Ramos (cell line): ENCODE data around the gene AUTS2.
"Not testable (repeated sequence)": the region's sequence is repeated elsewhere in the genome, so short reads cannot be mapped to it uniquely, and the experiment has no call there.

Experiments used
- in situ Hi-C: fragments of 300-500 bp; cut with MboI; formaldehyde crosslinking; loops from one replicate; pipeline ENCODE4 v1.14.3; 2022; ENCODE audit warnings: low sequenced_read_pairs; ENCODE audit not compliant: unreplicated experiment

The AUTS2 gene

GRCh38 chr7:70799841-70800405 lies 1201.6 kb downstream of the AUTS2 start:
- in situ Hi-C loops = no loop called here

DNA sequence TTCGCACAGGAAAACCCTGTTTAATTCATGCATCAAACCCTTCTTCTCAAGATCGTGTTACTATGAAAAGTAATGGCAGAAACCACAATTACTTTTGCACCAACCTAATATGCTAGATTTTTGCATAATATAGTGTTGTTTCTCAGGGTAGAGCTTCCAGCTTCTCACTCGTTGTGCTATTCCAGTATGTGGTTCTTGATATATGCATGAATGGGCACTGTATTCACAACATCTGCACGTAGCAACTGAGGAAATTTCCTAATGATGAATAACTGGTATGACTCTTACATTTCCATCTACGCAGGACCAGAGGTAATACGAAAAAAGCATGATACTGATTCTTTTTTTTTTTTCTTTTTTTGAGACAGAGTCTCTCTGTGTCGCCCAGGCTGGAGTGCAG lies 1207.1 kb downstream of the AUTS2 start:
- in situ Hi-C loops = no loop called here

DNA sequence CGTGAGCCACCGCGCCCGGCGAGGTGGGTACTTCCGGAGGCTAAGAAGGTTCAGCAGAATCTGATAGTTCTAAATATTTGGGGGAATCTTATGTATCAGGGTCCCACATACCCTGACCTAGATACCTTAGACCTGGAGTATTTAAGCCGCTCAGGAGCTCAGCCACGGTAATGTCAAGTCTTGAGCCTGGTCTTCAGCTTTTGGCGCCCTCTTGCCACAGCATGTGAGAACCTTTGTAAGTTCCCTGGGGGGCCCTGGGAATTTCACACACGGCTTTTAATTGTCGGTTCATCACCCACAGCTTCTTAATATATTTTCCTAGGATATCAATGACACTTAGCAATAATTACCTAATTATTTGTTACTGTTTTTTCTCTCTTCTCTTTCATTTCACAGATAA lies 1209.4 kb downstream of the AUTS2 start:
- in situ Hi-C loops = no loop called here

GRCh38 chr7:70808876-70809275 lies 1210.6 kb downstream of the AUTS2 start:
- in situ Hi-C loops = no loop called here

DNA sequence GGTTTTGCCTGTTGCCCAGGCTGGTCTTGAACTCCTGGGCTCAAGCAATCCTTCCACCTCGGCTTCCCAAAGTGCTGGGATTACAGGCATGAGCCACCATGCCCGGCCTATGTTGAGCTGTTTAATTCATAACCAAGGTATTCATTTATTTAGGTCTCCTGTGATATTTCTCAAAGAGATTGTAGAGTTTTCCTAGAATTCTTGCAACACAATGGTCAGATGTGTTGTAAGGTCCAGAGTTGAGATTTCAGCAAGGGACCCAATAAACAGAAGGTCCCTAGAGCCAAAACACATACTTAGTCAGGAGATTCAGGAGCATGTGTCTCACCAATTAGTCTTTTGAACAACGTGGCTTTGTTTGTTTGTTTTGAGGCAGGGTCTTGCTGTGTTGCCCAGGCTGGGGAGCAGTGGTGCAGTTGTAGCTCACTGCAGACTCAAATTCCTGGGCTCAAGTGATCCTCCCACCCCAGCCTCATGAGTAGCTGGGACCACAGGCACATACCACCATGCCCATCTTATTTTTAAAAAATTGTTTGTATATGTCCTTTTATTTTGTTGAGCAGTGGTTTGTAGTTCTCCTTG lies 1212.4 kb downstream of the AUTS2 start:
- in situ Hi-C loops = no loop called here

DNA sequence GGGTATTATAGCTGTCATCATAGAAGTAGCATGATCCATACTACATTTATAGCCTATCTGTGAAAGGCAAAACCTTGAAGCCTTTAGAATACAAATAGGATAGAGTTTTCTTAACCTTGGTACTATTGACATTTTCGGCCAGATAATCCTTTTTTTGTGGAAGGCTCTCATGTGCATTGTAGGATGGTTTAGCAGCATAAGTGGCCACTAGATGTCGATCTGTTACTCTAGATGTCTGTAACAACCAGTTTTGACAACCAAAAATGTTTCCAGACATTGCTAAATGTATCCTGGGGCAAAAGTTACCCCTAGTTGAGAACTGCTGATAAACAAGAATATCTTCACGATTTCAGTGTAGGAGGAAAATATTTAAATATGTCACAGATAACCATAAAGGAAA lies 1214.2 kb downstream of the AUTS2 start:
- in situ Hi-C loops = no loop called here

- in situ Hi-C loops = not testable (repeated sequence)
Measured at GRCh38 chr7:70822490-70822889, 1224.2 kb downstream of the AUTS2 start.

DNA sequence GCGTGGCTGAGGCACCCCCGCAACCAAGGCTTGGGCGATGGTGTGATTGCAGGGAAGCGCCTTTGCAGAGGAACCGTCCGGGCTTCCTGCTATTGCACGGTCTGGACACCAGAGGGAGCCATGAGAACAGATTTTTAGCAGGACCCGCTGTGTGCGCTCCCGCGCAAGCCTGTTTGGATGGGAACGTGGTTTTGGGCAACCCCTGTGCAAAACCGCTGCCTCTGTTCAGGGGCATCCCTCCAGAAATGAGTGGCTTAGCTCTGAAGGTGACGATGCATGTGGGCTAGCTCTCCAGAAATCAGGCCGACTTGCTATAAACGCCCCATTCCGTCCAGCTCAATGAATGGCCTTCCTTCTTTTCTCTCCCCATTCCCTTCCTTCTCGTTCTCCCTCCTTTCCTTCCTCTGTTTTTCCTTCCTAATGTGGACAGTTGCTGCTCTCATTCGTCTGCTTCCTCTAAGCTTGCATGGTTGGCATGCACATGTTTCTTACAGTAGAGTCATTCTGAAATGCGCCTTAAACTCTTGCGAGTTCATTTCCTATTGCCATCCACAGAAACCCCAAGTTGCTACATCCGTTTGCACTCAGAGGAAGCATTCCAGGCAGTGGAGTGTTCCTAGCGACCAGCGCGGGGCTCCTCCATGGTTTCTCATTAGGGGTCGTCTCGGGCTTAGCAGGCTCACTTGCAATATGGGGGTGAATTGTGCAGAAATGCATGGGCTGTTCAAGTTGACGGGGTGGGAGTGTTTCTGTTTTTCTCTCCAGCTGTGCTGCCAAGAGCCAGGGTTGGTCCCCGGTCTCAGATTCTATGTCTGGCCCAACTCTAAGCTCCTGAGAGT lies 1231.2 kb downstream of the AUTS2 start:
- in situ Hi-C loops = no loop called here

DNA sequence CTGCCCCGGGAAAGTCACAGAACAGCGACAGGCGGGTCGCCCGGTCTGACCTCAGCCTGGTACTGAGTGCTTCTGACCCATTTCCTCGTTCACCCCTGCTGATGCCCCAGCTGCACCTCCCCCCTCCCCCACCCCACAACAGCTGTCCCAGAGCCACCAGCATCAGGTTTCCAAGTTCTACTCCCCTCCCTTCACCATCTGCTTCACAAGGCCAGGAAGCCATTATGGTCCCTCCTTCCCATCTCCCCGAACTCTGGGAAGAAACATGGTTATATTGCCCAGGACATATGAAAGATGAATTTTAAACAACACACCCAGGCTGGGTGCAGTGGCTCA lies 1231.8 kb downstream of the AUTS2 start:
- in situ Hi-C loops = no loop called here

DNA sequence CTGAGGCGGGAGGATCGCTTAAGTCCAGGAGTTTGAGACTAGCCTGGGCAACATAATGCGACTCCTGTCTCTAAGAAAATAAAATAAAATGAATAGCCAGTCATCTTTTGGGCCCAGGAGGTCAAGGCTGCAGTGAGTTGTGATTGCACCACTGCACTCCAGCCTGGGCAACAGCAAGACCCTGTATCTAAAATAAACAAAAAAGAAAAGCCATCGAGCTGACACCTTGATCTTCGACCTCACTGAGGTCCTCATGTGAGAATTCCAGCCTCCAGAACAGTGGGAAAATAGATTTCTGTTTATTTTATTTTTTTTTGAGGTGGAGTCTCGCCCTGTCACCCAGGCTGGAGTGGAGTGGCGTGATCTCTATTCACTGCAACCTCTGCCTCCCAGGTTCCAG lies 1232.2 kb downstream of the AUTS2 start:
- in situ Hi-C loops = no loop called here

DNA sequence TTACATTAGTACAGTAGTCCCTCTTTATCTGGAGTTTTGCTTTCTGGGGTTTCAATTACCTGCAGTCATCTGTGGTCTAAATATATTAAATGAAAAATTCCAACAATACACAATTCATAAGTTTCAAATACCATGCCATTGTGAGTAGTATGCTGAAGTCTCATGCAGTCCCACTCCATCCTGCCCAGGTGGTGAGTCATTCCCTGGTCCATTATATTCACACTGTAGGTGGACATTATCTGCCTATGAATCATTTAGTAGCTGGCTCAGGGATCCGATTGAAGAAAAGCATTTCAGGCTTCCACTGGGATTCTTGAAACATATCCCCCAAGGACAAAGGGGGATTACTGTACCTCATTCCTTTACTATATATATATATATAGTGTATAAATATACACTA lies 1235.5 kb downstream of the AUTS2 start:
- in situ Hi-C loops = no loop called here

DNA sequence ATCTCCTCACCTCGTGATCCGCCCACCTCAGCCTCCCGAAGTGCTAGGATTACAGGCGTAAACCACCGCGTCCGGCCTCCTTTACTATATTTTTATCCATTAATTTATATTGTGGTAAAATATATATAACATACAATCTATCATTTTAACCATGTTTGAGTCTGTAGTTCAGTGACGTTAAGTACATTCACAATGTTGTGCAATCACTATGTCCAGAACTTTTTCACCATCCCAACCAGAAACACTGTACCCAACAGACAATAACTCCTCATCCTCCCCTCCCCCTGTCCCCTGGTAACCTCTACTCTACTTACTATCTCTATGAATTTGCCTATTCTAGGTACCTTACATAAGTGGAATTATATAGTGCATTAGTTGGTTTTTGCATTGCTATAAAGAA lies 1236.1 kb downstream of the AUTS2 start:
- in situ Hi-C loops = no loop called here

- in situ Hi-C loops = no loop called here
Measured at GRCh38 chr7:70835658-70836057, 1237.4 kb downstream of the AUTS2 start.

- in situ Hi-C loops = no loop called here
Measured at GRCh38 chr7:70836279-70836678, 1238.0 kb downstream of the AUTS2 start.

- in situ Hi-C loops = no loop called here
Measured at GRCh38 chr7:70836946-70837345, 1238.7 kb downstream of the AUTS2 start.

DNA sequence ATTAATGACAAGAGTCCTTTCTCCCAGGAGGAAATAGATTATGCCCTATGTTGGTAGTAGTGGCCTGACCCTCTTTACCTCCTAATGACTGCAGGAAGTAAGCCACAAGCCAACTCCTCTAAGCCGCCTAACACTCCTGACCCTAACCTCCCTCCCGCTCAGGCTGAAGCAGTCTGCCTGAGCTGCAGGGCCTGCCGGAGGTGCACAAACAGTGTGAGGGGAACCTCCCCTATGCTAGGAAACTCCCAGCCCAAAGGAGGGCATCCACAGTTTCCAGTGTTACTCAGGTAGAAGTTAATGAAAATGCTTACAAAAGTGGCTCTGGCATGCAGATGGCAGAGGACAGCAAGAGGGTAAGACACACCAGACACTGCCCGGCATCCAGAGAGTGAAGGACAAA lies 1239.3 kb downstream of the AUTS2 start:
- in situ Hi-C loops = no loop called here

DNA sequence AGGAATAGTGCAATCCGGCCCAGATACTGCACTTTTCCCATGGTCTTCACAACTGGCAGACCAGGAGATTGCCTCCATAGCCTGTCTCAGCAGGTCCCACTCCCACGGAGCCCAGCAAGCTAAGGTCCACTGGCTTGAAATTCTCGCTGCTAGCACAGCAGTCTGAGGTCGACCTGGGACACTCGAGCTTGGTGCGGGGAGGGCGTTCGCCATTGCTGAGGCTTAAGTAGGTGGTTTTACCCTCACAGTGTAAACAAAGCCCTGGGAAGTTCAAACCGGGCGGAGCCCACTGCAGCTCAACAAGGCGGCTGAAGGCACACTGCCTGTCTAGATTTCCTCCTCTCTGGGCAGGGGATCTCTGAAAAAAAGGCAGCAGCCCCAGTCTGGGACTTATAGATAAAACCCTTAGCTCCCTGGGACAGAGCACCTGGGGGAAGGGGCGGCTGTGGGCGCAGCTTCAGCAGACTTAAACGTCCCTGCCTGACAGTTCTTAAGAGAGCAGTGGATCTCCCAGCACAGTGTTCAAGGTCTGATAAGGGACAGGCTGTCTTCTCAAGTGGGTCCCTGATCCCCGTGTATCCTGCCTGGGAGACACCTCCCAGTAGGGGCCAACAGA lies 1240.1 kb downstream of the AUTS2 start:
- in situ Hi-C loops = no loop called here
